ENCODE results near the gene KIAA1586.
"Not testable (repeated sequence)": the region's sequence is repeated elsewhere in the genome, so short reads cannot be mapped to it uniquely, and the experiment has no call there.

The KIAA1586 gene

GRCh38 chr6:57046332-57047256 is at the start of gene KIAA1586:
Gene KIAA1586 (plus strand): TSS chr6:57046693. CDS start chr6:57046756, 63 bp downstream.
- DNase-seq (ENCODE audit: low spot score) = peak; percentile 83

- DNase-seq (ENCODE audit: low spot score) = no peak
Observed at GRCh38 chr6:56999049-56999448, 47.4 kb upstream of the KIAA1586 start.

- not testable (repeated sequence) for DNase-seq (ENCODE audit: low spot score)
Observed at GRCh38 chr6:56999748-57000147, 46.7 kb upstream of the KIAA1586 start.

GRCh38 chr6:57002197-57002596 is 44.3 kb upstream of the KIAA1586 start:
- DNase-seq (ENCODE audit: low spot score) = no peak

GRCh38 chr6:57004292-57004691 is 42.2 kb upstream of the KIAA1586 start:
- no peak for DNase-seq (ENCODE audit: low spot score)

GRCh38 chr6:57006101-57006500 is 40.4 kb upstream of the KIAA1586 start:
- no peak for DNase-seq (ENCODE audit: low spot score)

GRCh38 chr6:57008069-57008468 is 38.4 kb upstream of the KIAA1586 start:
- DNase-seq (ENCODE audit: low spot score) = not testable (repeated sequence)

GRCh38 chr6:57013521-57013926 is 33.0 kb upstream of the KIAA1586 start:
- DNase-seq (ENCODE audit: low spot score) = peak; percentile 57

GRCh38 chr6:57017069-57017468 is 29.4 kb upstream of the KIAA1586 start:
- DNase-seq (ENCODE audit: low spot score) = no peak

- no peak for DNase-seq (ENCODE audit: low spot score)
Observed at GRCh38 chr6:57017841-57018240, 28.7 kb upstream of the KIAA1586 start.

- DNase-seq (ENCODE audit: low spot score) = no peak
Observed at GRCh38 chr6:57019434-57019833, 27.1 kb upstream of the KIAA1586 start.

- DNase-seq (ENCODE audit: low spot score) = peak; percentile 82
Observed at GRCh38 chr6:57021086-57021720, 25.3 kb upstream of the KIAA1586 start.

- DNase-seq (ENCODE audit: low spot score) = no peak
Observed at GRCh38 chr6:57024321-57024720, 22.2 kb upstream of the KIAA1586 start.

GRCh38 chr6:57024775-57025174 is 21.7 kb upstream of the KIAA1586 start:
- DNase-seq (ENCODE audit: low spot score) = no peak

- DNase-seq (ENCODE audit: low spot score) = no peak
Observed at GRCh38 chr6:57026001-57026400, 20.5 kb upstream of the KIAA1586 start.

- DNase-seq (ENCODE audit: low spot score) = no peak
Observed at GRCh38 chr6:57027301-57027700, 19.2 kb upstream of the KIAA1586 start.

GRCh38 chr6:57029213-57029612 is 17.3 kb upstream of the KIAA1586 start:
- no peak for DNase-seq (ENCODE audit: low spot score)

GRCh38 chr6:57033228-57033627 is 13.3 kb upstream of the KIAA1586 start:
- no peak for DNase-seq (ENCODE audit: low spot score)

GRCh38 chr6:57035549-57035948 is 10.9 kb upstream of the KIAA1586 start:
- DNase-seq (ENCODE audit: low spot score) = no peak

- DNase-seq (ENCODE audit: low spot score) = no peak
Observed at GRCh38 chr6:57038906-57039305, 7.6 kb upstream of the KIAA1586 start.

- peak; percentile 14 for DNase-seq (ENCODE audit: low spot score)
Observed at GRCh38 chr6:57040011-57040410, 6.5 kb upstream of the KIAA1586 start.

GRCh38 chr6:57044061-57044460 is 2.4 kb upstream of the KIAA1586 start:
- not testable (repeated sequence) for DNase-seq (ENCODE audit: low spot score)

- no peak for DNase-seq (ENCODE audit: low spot score)
Observed at GRCh38 chr6:57044568-57044967, 1.9 kb upstream of the KIAA1586 start.

All from RKO (cell line).